ENCODE results near the gene CBL. TPM values are rescaled to one million over a fixed set of nuclear protein-coding genes. Genes with fewer than 3 reads are reported as not detected.

Gene CBL
- total RNA-seq (2022; extraction: Qiagen RNA extraction; ENCODE audit: low read depth): 7.8 to 11.6 TPM (median 10.8 TPM) in 5 replicates

DNA sequence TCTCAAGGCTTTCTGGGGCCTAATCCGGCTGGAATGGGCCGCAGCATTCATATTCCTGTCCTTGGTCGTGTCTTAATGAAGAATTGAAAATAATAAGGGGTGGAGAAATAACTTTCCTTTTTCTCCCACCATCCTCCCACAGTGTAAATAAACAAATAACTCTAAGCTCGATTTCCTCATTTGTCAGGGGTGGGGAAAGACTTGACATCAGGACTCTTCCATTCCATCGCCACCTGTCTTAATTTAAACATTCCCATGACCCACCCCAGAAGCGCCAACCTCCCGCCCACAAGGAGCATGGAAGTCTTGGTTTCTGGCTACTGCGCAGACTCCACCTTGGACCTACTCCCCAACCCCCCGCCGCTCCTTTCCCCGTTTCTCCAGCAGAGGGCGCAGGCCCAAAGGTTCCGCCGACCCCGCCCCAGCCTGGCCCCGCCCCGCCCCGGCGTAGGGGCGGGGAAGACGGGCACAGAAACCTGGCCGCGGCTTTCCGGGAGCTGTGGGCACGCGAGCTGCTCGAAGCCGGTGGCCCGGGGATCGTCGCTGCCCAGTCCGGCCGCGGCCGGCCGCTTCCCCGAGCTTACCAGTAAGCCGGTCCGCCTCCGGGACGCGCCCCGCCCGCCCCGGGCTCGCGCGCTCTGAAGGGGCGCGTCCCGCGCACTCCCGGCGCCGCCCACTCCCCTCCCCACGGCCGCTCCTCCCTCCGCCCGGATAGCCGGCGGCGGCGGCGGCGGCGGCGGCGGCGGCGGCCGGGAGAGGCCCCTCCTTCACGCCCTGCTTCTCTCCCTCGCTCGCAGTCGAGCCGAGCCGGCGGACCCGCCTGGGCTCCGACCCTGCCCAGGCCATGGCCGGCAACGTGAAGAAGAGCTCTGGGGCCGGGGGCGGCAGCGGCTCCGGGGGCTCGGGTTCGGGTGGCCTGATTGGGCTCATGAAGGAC lies at the start of gene CBL:
CBL (plus strand) TSS at position 766 of the 937 bp plus-strand sequence; CDS start at position 845, 79 bp downstream.

DNA sequence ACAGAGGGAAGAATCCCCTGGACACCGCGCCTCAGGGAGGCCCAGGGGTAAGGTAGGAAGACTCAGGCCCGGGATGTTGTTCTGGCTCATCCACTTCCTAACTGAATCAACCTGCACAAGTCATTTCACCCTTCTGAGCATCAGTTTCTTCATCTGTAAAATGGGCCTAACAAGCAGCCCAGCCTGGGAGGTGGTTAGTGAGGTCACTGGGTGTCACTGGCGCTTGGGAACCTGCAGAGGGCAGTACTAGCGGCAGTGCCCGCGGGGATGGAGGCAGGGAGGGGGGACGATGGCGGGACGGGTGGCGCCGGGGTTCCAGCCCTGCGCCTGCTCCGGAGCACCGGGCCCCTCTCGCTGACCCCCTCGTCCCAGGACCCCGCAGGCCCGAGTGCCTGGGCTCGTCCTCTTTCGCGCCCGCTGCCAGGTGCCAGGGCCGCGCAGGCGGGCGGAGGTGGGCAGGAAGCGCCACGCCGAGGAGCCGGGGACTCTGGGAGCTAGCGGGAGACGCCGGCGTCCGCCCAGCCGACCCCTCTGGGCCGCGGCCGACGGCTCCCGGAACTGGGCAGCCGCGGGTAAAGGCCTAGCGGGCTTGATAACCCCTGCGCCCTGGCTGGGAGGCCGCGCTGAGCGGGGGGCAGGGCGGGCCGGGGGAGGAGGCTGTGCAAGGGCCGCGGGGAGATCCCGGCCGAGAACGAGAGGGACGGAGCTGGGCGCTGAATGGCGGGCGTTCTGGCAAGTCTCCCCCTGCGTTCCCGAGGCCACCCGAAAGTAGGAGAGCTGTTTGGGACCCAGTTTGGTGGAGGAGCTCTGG lies 37.5 kb upstream of the CBL start, which contains the start of gene NLRX1:
NLRX1 (plus strand) TSS at position 255 of the 811 bp plus-strand sequence. CDS start 2,679 bp downstream, outside the sequence.

DNA sequence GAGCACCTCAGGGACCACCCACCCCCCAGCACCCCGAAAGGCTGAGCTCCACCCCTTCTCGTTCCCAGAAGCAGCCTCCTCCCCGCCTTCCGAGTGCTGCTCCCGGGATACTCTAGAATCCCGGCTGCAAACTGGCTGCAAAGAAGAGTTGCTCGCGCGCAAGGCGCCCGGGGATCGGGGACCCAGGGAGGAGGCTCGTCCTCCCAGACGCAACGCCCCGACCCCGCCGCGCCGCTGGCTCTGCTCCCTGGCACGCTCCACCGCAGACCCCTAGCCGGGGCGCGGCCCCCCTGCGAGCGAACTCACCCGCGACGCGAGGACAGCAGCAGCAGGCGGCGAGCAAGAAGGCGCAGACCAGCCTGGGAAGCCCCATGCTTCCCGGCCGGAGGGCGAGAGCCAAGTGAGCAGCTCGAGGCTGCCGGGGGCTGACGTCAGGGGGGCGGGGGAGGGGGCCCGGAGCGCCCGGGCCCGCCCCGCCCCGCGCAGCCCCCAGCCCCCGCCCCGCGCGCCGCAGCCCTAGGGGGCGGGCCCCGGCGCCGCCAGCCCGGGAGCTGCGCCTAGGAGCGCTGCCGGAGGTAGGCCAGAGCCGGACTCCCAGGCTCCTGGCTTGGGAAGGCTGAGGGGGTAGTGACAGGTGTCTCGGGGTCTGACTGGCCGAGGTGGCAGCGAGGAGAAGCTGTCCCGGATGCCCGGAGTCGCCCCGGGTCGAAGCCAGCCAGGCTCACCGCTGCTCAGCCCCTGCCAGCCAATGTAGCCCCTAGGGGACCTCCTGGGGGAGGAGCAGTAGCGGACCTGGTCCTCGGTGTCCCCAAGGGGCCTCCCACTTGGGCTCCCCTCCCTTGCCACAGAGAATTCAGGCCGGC lies 110.8 kb downstream of the CBL start, which contains the start of gene MCAM:
MCAM (minus strand) TSS at position 402 of the 863 bp plus-strand sequence; CDS start at position 373, 29 bp downstream.

DNA sequence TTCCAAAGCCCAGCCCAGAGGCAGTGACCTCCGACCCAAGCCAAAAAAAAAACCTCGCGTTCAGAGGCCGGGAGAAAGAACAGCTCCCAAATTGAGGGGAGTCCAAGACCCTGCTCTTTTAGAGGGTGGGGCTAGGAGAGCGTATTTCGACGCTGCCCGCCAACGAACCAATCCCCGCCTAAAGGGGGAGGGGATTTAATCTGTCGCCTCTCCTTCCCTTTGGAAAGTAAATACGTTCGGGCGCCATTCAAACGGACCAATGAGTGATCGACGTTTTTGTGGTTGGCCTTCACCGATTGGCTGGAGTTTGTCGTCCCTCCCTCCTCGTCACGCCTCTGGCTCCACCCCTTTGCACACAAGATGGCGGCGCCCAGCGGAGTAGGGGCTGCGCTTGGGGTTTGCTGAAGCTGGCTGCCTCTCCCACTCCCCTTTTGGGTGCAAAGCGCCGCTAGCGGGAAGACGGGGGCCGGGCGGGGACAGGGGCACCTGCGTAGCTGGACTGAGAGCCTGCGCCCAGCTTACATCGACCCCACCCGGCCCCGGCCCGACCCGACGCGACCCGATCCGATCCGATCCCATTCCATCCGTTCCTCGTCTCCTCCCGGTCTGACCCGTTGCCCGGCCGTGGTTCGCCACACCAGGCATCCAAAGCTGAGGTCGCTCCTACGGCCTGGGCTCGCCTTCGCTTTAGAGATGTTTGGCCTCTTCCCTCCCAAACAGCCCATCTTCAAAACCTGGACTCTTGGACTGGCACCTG lies 128.2 kb downstream of the CBL start, which contains the start of gene RNF26:
RNF26 (plus strand) TSS at position 354 of the 757 bp plus-strand sequence. CDS start 596 bp downstream, outside the sequence.

DNA sequence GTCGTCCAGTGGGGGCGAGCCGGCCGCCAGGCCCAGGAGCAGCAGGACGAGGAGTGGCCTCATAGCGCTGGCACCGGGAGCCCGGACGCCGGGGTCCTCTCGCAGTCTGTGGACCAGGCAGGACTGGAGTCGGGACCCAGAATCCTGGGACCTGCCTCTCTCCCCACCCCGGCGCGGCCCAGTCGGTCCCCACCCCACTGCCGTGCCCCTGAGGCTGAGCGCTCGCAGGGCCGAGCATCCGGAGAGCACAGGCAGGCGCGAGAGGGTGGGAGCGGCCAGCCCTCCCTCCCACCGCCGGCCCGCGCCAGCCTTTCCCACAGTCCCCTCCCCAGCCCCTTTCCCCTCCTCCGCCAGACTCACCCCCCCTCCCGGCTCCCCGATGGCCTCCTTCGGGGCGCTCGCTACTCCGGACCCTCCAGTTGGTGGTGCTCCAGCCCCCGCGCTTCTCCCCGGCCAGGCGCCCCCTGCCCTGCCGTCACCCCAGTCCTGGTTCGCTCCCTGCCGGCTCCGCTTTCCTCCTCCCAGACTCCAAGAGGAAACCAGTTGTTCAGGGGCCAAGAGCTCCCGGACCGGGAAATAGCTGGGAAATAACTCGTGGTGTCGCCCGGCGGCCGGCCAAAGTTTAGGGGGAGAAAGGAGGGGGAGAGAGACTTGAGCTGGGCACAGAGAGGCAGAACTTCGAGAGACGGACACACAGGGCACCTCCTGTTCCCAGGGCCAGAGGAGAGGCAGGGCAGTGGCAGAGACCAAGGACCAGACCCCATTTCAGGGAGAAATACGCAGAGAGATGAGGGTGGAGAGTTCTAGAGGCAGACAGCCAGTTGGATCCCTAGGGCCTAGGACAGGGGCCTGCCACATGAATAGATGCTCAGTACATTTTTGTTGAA lies 134.4 kb downstream of the CBL start, which contains the start of gene C1QTNF5:
C1QTNF5 (minus strand) TSS at position 549 of the 887 bp plus-strand sequence; CDS start at position 63, 486 bp downstream.

DNA sequence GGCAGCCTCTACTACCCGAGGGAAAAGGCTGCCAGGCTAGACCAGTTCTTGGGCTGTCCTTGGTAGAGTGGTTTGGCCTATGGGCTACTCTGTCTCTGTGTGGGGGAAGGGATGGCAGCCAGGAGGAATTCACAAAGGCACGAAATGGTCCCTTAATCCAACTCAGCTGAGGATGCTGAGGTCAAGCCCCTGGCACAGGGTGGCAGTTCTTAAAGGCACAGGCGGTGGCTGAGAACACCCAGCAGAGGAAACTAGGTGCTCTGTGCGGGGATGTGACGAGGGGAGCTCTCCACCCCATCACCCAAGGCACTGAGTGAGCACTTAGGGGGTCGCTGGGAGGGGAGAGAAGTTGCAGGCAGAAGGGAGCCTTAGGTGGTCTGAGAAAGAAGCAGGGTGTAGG lies 140.5 kb downstream of the CBL start, which contains the start of gene MFRP:
MFRP (minus strand) TSS at position 101 of the 400 bp plus-strand sequence. CDS start 192 bp downstream, outside the sequence.

Other genes starting within 250 kb of the CBL start
- gene FOXR1, start 234.6 kb upstream of the CBL start, total RNA-seq (2022; extraction: Qiagen RNA extraction; ENCODE audit: low read depth): not detected in 5 replicates
- 10.0 to 18.0 TPM (median 11.3 TPM) in 5 replicates for gene CENATAC, start 208.2 kb upstream of the CBL start, total RNA-seq (2022; extraction: Qiagen RNA extraction; ENCODE audit: low read depth)
- 759 to 1,109 TPM (median 829 TPM) in 5 replicates for gene RPS25, start 188.0 kb upstream of the CBL start, total RNA-seq (2022; extraction: Qiagen RNA extraction; ENCODE audit: low read depth)
- gene TRAPPC4, start 187.6 kb upstream of the CBL start, total RNA-seq (2022; extraction: Qiagen RNA extraction; ENCODE audit: low read depth): 57.0 to 64.6 TPM (median 62.7 TPM) in 5 replicates
- 10.3 to 11.8 TPM (median 11.0 TPM) in 5 replicates for gene SLC37A4, start 175.5 kb upstream of the CBL start, total RNA-seq (2022; extraction: Qiagen RNA extraction; ENCODE audit: low read depth)
- 46.0 to 54.7 TPM (median 51.4 TPM) in 5 replicates for gene HYOU1, start 149.1 kb upstream of the CBL start, total RNA-seq (2022; extraction: Qiagen RNA extraction; ENCODE audit: low read depth)
- gene VPS11, start 138.5 kb upstream of the CBL start, total RNA-seq (2022; extraction: Qiagen RNA extraction; ENCODE audit: low read depth): 10.7 to 13.6 TPM (median 12.8 TPM) in 5 replicates
- gene HMBS, start 121.5 kb upstream of the CBL start, total RNA-seq (2022; extraction: Qiagen RNA extraction; ENCODE audit: low read depth): 45.9 to 53.9 TPM (median 52.6 TPM) in 5 replicates
- gene DPAGT1, start 104.5 kb upstream of the CBL start, total RNA-seq (2022; extraction: Qiagen RNA extraction; ENCODE audit: low read depth): 35.9 to 44.7 TPM (median 42.6 TPM) in 5 replicates
- 5.2 to 7.0 TPM (median 6.6 TPM) in 5 replicates for gene C2CD2L, start 99.0 kb upstream of the CBL start, total RNA-seq (2022; extraction: Qiagen RNA extraction; ENCODE audit: low read depth)
- 10.4 to 11.9 TPM (median 10.9 TPM) in 5 replicates for gene HINFP, start 84.8 kb upstream of the CBL start, total RNA-seq (2022; extraction: Qiagen RNA extraction; ENCODE audit: low read depth)
- 0.19 to 0.36 TPM (median 0.25 TPM) in 5 replicates for gene ABCG4, start 57.3 kb upstream of the CBL start, total RNA-seq (2022; extraction: Qiagen RNA extraction; ENCODE audit: low read depth)
- 9.3 to 11.7 TPM (median 11.5 TPM) in 5 replicates for gene NLRX1, start 37.6 kb upstream of the CBL start, total RNA-seq (2022; extraction: Qiagen RNA extraction; ENCODE audit: low read depth)
- 0.07 to 0.25 TPM (median 0.17 TPM) in 3 of 5 replicates, not detected in the others for gene NHERF4, start 20.9 kb upstream of the CBL start, total RNA-seq (2022; extraction: Qiagen RNA extraction; ENCODE audit: low read depth)
- 10.4 to 13.7 TPM (median 11.8 TPM) in 5 replicates for gene MCAM, start 110.8 kb downstream of the CBL start, total RNA-seq (2022; extraction: Qiagen RNA extraction; ENCODE audit: low read depth)
- 32.7 to 44.8 TPM (median 36.3 TPM) in 5 replicates for gene RNF26, start 128.2 kb downstream of the CBL start, total RNA-seq (2022; extraction: Qiagen RNA extraction; ENCODE audit: low read depth)
- gene C1QTNF5, start 134.5 kb downstream of the CBL start, total RNA-seq (2022; extraction: Qiagen RNA extraction; ENCODE audit: low read depth): not detected in 5 replicates
- gene MFRP, start 140.4 kb downstream of the CBL start, total RNA-seq (2022; extraction: Qiagen RNA extraction; ENCODE audit: low read depth): not detected in 5 replicates
- 0.32 to 0.58 TPM (median 0.38 TPM) in 5 replicates for gene USP2, start 175.4 kb downstream of the CBL start, total RNA-seq (2022; extraction: Qiagen RNA extraction; ENCODE audit: low read depth)
- 10.4 to 20.1 TPM (median 12.8 TPM) in 5 replicates for gene THY1, start 216.8 kb downstream of the CBL start, total RNA-seq (2022; extraction: Qiagen RNA extraction; ENCODE audit: low read depth)